IPS-11a (cell line): ENCODE data around the gene SERPING1.

ENCODE experiments used
- H3K4me3 ChIP-seq: one replicate; pipeline ENCODE4 v1.5.1; 2013; ENCODE audit warnings: low read depth, low read length, control low read depth

Gene SERPING1

GRCh38 chr11:57597461-57597915, at the start of gene SERPING1:
SERPING1 (plus strand) TSS chr11:57597685; CDS start chr11:57598271, 586 bp downstream.
- H3K4me3 ChIP-seq, result peak within 1 kb of the TSS; percentile 38

GRCh38 chr11:57547854-57548377, 49.6 kb upstream of the SERPING1 start:
- no peak overlapping the region for H3K4me3 ChIP-seq

- H3K4me3 ChIP-seq, result no peak overlapping the region
Observed at GRCh38 chr11:57549983-57550382, 47.5 kb upstream of the SERPING1 start.

- no peak overlapping the region for H3K4me3 ChIP-seq
Observed at GRCh38 chr11:57551941-57552340, 45.5 kb upstream of the SERPING1 start.

GRCh38 chr11:57552479-57552878, 45.0 kb upstream of the SERPING1 start:
- no peak overlapping the region for H3K4me3 ChIP-seq

GRCh38 chr11:57555393-57555792, 42.1 kb upstream of the SERPING1 start:
- no peak overlapping the region for H3K4me3 ChIP-seq

GRCh38 chr11:57556041-57556440, 41.4 kb upstream of the SERPING1 start:
- H3K4me3 ChIP-seq, result no peak overlapping the region

- no peak overlapping the region for H3K4me3 ChIP-seq
Observed at GRCh38 chr11:57560146-57560545, 37.3 kb upstream of the SERPING1 start.

GRCh38 chr11:57562596-57562995, 34.9 kb upstream of the SERPING1 start:
- no peak overlapping the region for H3K4me3 ChIP-seq

GRCh38 chr11:57566005-57566904, 31.2 kb upstream of the SERPING1 start:
- no peak overlapping the region for H3K4me3 ChIP-seq

- H3K4me3 ChIP-seq, result peak overlapping the region; percentile 78
Observed at GRCh38 chr11:57566905-57567514, 30.5 kb upstream of the SERPING1 start.

- peak within 1 kb of the TSS; percentile 78 for H3K4me3 ChIP-seq
Observed at GRCh38 chr11:57567515-57568329, 29.8 kb upstream of the SERPING1 start, which contains the start of gene UBE2L6. UBE2L6 (minus strand) TSS chr11:57567672; CDS start chr11:57567611, 61 bp downstream.

- H3K4me3 ChIP-seq, result peak overlapping the region; percentile 78
Observed at GRCh38 chr11:57568330-57568766, 29.1 kb upstream of the SERPING1 start.

GRCh38 chr11:57571606-57572005, 25.9 kb upstream of the SERPING1 start:
- no peak overlapping the region for H3K4me3 ChIP-seq

GRCh38 chr11:57574061-57574460, 23.4 kb upstream of the SERPING1 start:
- H3K4me3 ChIP-seq, result no peak overlapping the region

- no peak overlapping the region for H3K4me3 ChIP-seq
Observed at GRCh38 chr11:57584341-57584740, 13.1 kb upstream of the SERPING1 start.

GRCh38 chr11:57585301-57585700, 12.2 kb upstream of the SERPING1 start:
- H3K4me3 ChIP-seq, result no peak overlapping the region

GRCh38 chr11:57586711-57587245, 10.7 kb upstream of the SERPING1 start:
- H3K4me3 ChIP-seq, result no peak overlapping the region

GRCh38 chr11:57588046-57588710, 9.3 kb upstream of the SERPING1 start:
- H3K4me3 ChIP-seq, result no peak overlapping the region
